Endometrium (tissue), 2 donors: ENCODE measurements around the gene XDH.

Experiments
- FAIRE-seq: peaks from 2 replicates; lab custom pipeline; 2012; peaks lifted over from hg19 to GRCh38; lab: Jason Lieb, UNC
- donor health status: control.
- donor health status: control.

The XDH gene

DNA sequence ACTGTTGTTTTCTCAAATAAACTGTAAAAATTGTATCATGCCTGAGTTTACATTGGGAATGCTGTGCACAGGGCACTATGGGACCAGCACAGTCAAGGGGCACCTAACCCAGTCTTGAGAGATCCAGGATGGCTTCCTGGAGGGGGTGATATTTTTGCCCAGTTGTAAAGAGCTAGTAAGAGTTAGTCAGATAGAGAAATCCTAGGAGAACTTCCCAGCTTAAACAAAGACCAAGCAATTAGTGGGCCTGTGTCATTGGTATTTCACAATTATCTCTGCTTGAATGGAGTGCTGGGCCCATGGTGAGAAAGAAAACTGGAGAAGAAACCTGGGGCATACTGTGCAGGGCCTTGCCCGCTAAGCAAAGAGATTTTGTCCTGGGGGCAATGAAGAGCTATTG lies 12.2 kb downstream of the XDH start:
- FAIRE-seq = no peak

DNA sequence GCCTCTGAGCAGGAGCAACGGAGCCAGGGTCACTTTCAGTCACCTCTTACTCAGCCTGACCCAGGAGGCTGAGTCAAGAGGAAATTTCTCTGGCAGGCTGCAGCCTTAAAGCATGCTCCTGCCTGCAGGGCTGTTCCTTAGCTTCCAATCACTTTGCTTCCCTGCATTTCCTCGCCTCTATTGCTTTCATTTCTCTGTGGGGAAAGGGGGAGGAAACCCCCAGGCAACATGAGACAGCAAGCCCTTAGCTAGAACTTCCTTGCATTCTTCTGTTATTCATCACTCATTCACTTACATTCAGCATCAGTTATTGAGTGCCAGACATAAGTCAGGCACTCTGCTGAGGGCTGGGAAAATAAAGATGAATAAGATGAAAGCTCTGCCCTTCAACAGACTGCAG lies 13.0 kb downstream of the XDH start:
- no peak for FAIRE-seq

DNA sequence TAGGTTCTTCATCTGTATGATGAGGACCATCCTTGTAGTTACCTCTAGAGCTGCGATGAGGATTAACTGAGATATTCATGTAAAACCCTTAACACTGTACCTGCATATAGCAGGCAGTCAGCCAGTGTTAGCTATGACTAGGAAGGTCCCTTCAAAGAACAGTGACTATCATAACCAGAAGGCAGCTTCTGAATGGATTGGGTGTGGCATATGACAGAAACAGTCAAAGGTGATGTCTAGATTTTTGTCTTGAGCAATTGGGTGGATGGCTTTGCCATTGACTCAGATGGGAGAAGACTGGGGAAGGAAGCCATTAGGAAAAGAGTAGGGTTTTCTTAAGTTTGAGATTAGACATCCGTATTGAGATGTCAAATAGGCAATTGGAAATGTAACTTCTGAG lies 15.7 kb downstream of the XDH start:
- no peak for FAIRE-seq

DNA sequence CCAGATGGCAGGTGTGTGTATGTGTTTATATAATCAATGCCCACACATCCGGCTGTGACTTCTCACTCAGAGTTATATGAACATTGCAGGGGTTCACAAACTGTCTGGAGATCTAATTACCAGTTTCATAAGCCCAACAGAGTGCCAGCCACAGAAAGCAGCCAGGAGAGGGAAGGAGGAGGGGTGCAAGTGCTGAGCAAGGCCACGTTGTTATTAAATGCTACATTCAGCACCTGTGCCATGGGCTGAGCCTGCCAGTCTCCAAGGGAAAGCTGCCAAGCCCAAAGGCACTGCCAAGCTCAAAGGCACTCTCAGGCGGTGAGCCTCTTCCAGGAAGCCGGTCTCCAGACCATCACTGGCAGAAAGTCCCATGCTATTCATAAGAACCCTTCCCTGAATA lies 17.4 kb downstream of the XDH start:
- FAIRE-seq = no peak

DNA sequence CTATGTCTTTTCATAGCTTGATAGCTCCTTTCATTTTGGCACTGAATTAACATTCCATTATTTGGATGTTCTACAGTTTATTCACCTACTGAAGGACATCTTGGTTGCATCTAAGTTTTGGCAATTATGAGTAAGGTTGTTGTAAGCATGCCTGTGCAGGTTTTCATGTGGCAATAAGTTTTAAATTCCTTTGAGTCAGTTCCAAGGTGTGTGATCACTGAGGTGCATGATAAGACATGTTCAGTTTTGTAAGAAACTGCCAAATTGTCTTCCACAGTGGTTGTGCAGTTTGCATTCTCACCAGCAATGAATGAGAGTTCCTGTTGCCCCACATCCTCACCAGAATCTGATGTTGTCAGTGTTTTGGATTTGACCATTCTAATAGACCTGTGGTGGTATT lies 24.2 kb downstream of the XDH start:
- FAIRE-seq = no peak

DNA sequence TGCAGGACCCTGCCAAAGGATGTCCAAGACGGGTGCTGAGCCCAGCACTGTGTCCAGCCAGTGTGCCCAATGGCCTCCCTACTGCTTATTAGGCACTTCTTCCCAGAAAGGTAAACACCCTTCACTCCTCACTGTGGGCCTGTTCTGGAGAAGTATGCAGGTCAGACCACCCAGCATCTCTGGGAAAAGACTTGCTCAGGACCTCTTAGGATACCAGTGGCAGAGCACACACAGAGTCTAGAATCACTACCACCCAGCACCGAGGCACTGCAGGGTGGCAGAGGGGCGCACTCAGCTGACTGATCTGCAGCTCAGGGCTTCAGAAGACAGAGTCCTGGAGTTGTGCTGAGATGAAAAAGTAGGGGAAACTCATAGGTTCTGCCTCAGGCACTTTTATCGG lies 25.8 kb downstream of the XDH start:
- no peak for FAIRE-seq

DNA sequence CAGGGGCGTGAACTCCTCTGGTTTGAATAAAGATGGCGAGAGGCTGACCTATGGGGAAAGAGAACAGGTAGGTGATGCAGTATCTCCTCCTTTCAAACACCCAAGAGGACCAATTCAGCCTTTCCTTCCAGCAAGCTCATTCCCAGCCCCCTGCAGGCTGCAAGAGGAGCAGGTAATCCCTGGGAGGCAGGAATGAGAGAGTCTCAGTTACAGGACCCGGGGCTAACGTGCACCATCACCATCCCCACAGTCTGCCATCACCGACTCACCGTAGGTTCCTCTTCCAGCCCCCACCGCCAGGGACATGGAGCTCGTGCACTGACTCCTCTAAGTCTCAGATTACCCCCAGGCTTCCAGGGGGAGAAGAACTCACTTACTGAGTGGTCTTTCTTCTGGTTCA lies 26.7 kb downstream of the XDH start:
- no peak for FAIRE-seq

DNA sequence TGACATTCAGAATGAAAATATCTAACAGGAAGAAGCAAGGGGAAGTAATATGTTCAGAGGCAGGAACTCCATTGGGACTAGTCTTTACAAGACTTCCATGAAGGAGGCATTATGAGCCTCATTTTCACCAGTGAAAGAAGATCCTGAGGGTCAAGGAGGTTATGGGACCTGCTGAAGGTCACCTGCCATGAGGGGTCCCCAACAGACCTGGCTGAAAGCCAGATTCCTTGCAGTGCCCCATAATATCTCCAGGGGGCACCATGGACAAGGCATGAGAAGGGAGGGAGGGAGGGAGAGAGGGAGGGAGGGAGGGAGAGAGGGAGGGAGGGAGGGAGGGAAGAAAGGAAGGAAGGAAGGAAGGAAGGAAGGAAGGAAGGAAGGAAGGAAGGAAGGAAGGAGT lies 27.9 kb downstream of the XDH start:
- FAIRE-seq = no peak

DNA sequence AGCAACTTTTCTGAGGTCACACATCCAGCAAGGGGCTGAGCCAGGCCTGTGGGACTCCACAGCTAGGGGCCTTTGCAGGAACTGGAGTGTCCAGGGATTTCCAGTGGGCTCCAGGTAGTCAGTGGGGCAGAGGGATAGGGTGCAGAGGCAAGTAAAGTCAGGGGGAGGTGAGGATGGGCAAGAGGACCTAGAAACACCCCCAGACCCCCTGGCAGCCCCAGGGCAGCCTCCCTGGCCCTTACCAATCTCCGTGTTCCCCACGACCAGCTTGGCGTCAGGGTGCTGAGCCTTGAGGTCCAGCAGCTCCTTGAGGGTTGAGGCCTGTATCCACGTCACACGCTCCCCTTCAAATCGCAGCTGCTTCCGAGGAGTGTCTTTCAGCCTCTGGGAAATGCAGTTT lies 28.4 kb downstream of the XDH start:
- no peak for FAIRE-seq

DNA sequence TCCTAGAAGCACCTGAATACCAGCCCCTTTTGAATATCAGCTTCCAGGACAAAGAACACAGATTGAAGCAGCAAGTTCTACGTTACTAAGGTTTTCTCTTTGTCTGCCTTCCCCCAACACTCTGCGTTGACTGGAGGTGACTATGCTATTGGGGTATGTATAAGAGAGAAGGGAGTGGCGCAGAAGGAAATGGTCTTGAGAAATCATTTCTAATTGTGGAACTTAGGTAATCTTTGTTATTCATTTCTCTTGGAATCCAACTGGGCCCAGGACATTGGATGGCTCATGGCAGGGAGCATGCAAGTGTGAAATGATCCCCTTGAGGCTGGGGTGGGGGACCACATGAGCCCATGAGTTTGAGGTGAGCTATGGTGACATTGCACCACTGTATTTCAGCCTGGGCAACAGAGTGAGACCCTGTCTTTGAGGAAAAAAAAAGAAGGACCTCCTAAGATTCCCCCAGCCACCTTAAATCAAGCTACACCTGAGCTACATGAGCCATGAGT lies 29.7 kb downstream of the XDH start:
- no peak for FAIRE-seq

DNA sequence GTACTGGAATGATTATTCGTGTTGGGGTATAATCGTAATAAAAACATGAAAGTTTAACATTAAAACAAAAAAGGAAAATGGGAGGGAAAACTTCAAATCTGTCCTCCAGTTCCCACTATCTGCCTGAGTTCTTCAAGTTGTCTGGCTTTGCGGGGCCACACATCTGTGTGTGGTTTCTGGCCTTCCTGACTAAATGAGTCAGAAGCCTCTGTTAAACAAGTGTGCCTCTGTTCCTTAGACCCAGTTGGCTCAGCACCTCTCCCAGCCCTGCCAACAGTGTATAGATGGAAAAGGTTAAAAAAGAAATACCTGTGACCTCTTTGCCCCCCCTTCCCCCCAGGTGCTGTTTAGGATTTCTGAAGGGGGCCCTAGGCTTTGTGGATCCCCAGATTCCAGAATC lies 30.2 kb downstream of the XDH start:
- no peak for FAIRE-seq

DNA sequence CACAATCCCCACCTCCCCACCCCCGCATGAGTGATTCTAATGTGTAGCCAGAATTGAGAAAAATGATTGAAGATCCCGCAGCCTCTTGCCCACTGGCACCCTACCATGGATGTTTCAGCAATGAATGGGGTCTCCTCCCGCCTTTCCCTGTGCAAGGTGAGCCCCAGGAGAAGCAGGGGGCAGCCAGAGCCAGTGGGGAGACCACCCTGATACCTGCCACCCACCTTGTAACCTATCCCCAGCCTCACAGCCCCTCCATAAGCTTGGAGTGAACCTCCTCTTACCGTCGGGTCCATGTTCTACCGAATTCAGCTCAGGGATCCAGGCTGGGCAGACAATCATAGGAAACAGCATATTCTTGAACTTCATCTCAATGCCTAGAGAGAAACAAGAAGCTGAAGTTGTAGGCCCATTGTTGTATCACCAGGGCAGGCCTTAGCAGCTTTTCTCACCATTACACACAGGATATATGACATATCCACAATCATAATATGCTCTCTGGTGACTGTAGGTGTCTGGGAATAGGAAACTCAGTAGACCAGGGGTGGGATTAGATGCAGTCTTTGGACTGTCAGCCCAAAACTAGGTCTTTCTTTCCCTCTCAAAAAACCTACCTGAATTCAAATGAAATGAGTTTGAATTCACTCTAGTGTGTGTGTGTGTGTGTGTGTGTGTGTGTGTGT lies 30.9 kb downstream of the XDH start:
- no peak for FAIRE-seq

DNA sequence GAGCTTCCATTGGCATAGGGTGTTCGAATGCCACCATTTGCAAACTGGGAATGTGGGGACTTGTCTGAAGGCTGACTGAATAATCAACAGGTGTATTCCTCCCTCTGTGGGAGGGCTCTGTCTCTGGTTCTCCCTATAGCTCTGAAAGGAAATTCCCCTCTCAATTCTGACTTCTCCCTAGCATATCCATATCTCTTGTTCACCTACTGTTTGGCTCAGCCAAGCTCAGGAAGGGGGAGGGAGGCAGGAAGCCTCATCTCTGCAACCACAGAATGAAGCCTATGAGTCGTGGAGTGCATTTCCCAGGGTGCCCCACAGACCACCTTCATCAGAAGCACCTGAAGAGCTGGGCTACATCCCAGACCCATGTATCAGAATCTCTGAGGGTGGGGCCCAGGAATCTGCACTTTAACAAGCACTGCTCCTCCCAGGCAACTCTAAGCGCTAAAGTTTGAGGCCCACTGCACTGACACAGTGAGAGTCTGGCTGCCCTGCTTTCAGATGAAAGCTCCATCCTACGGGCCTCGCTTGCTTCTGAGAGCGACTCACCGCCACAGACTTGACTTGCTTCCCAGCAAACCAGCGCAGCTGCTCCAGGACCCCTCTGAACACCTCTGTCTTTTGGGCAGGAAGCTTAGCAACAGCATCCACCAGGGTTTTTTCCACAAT lies 32.0 kb downstream of the XDH start:
- FAIRE-seq = no peak

DNA sequence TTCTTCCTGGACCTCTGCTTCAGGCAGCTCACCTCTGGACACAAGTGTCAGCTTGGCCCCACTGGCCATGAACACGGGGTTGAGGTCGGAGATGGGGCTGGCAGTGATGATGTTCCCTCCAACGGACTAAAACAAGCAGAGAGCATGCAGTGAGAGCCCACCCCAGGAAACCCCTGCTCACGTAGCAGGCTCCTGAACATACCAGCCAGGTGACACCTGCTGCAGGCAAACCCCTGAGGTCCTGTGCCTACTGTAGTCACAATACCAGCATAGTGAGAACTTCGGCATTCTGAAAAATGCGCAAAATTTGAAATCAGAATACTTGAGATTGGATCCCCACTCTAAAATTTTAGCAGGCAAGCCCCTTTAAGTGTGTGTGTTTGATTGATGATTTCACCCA lies 32.9 kb downstream of the XDH start:
- no peak for FAIRE-seq

DNA sequence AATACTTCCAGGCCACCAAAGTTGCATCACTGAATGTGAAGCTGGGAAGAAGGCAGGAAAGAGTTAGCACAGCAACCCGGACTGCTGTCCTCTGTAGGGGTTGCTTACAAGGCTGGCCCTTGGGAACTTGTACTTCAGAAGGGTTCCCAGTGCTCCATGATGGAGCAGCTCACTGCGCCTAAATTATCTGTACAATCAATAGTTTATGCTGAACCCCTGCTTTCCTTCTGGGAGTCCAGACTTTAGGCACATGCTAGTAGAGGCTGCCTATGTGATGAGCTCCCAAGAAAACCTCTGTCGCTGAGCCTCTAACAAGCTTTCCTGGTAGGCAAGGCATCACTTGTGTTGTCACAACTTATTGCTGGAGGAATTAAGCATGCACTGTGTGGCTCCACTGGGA lies 34.3 kb downstream of the XDH start:
- no peak for FAIRE-seq

DNA sequence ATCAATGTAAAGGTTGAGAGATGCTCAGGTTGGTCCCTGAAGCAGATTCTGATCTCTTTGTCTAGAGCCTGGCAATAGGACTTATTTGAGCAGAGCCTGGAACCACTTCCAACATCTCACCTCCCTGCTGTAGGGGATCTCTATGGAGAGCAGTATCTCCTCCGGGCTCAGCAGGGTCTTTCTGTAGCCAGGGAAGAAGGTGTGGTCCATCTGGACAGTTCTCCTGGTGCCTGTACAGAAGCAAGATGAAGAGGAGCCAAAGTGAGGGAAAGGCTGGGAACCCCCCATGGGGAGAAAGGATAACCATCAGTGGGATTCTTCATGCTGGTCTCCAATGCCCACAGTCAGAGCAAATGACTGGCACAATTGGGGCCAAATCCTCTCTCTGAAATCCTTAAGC lies 34.8 kb downstream of the XDH start:
- no peak for FAIRE-seq

DNA sequence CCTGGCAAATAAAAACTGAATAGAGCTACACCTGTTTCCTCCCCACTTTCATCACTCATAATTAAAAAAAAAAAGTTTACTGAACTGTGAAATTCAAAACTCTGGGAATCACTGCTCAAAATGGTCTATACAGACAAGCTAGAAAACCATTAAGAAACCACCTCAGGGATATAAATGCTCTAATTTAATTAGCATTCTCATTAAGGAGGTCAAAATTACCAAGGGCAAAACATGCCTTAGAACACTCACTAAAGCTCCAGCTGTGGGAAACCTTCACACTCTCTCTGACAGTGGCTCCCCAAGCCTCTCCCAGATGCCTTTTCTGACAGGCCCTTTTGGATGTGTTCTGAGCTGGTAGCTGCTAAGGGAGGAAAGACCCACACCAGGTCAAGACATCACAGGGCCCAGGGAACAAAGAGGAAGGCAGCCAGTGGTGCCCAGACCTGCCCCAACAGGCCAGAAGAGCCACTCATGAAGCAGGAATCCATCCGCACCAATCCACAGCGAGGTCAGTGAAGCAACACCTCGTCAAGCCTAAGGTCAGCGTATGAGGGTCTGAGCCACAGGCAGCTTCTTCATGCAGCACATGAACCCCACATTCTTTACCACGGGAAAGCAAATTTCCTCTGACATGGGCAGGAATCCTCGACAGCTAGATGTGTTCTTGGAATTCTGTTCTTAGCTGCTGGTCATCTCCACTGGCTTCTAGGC lies 35.6 kb downstream of the XDH start:
- no peak for FAIRE-seq

DNA sequence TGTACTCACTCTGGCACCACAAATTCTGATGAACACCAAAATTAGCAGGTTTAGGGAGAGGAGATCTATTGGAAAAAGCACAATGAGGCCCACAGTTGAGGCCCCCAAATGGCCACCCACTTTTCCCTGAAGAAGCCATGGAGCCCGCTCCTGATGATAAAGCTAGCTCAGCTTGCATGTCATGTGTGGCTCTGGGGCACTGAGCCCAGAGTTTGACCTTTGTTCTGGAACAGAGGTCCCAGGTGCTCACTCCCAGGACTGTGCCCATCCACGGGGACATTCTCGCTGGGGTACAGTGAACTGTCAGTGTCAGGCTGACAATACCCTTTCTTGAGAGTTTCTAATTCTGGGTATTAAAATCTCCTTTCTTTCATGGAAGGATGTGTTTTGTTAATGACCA lies 36.2 kb downstream of the XDH start:
- no peak for FAIRE-seq

DNA sequence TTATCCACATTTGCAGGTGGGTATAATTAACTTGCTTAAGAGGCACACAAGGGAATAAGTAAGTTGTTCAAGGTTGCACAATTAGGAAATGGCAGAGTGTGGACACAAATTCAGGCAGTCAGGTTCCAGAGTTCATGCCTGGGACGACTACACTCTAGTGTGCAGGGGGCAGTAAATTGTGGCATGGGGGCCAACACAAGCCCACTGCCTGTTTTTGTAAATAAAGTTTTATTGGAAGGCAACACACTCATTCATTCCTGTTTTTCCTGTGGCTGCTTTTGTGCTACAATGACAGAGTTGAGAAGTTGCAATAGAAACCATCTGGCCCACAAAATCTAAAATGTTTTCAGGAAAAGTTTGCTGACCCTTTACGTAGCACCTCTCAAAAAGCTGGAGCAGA lies 41.4 kb downstream of the XDH start:
- FAIRE-seq = no peak

DNA sequence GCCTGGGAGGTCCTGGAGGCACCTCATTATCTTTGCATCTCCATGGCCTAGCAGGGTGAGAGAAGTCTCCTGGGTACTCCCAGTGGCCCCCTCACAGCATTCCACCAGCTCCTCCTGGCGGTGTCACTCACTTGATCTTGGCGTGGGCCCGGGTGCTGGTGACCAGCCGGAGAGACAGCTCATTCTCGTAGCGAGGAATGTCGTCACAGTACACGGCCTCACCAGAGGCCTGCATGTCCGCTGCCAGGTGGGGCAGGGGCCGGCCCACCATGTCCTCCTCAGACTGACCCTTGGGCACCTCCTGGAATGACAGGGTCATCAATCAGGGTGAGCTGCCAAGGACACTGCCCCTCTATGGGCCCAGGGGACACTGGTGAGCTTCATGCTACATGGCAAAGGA lies 42.4 kb downstream of the XDH start:
- no peak for FAIRE-seq

DNA sequence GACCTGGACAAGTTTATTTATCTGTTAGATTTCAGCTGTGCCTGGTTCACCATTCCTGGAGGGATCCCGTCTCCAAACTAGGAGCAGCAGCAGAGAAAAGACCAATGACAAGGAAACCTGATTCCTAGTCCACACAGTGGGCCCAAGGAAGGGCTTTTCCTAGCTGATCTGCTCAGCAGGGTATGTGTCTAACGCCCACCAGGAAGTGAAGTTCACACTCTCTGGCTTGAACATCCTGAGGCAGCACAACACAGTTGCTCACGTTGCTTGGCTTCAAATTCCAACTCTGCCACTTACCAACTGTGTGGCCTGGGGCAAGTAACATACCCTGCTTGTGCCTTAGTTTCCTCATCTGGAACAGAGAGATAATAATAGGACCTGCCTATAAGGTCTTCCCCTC lies 42.9 kb downstream of the XDH start:
- FAIRE-seq = no peak

DNA sequence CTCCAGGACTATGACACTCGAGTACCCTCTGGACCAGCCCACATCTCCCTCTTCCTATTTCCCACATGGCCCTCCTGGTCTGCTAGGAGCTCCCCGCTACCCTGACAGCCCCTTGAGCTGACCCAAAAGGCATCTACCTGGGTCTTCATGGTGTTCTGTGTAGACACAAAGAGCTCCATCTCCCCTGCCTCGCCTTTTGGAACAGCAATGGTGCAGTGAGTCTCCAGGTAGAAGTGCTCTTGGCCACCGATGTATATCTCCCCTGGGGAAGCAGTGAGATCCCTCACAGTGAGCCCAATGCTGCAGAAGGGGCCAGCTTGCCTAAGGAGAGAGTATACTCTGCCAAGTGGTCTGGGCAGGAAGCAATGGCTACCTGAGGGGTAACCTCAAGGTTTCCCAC lies 47.8 kb downstream of the XDH start:
- no peak for FAIRE-seq

DNA sequence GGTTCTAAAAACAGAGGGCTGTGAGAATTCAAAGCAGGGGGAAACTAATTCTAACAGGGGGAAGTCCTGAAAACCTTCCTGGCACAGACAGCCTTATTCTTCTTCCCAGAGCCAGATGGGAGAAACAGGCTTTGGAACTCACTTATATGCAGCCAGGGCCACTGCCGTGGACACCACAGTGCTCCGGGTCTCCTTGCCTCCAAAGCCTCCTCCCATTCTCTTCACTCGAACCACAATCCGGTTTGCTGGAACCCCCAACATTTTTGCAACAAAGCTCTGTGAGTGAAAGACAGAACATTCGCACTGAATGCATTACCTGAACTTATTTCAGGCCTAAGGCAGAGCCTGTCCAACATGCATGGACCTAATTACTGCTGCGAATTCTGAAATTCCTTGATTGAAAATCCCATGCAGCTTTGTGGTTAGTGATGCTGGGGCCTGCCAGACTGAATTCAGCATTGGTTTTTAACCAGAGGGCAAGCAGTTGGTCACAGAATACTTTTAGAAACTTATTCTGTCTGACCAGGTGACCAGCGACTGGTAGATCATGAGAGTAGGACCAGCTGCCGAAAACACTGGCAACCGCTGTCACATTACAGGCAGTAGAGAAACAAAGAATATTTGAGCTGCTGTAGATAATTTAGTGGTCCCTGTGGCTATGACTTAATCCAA lies 48.6 kb downstream of the XDH start:
- no peak for FAIRE-seq
